GM18867 (cell line): Measurements from ENCODE around the gene CCT6A.
"Not testable (repeated sequence)": the region's sequence is repeated elsewhere in the genome, so short reads cannot be mapped to it uniquely, and the experiment has no call there.

ENCODE experiments used
- ATAC-seq: cut with Tn5 transposase; IDR thresholded peaks from one replicate; pipeline ENCODE4 v1.9.1; 2021; ENCODE audit warnings: mild to moderate bottlenecking, moderate library complexity; ENCODE audit not compliant: unreplicated experiment

Gene CCT6A, protein sequence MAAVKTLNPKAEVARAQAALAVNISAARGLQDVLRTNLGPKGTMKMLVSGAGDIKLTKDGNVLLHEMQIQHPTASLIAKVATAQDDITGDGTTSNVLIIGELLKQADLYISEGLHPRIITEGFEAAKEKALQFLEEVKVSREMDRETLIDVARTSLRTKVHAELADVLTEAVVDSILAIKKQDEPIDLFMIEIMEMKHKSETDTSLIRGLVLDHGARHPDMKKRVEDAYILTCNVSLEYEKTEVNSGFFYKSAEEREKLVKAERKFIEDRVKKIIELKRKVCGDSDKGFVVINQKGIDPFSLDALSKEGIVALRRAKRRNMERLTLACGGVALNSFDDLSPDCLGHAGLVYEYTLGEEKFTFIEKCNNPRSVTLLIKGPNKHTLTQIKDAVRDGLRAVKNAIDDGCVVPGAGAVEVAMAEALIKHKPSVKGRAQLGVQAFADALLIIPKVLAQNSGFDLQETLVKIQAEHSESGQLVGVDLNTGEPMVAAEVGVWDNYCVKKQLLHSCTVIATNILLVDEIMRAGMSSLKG

DNA sequence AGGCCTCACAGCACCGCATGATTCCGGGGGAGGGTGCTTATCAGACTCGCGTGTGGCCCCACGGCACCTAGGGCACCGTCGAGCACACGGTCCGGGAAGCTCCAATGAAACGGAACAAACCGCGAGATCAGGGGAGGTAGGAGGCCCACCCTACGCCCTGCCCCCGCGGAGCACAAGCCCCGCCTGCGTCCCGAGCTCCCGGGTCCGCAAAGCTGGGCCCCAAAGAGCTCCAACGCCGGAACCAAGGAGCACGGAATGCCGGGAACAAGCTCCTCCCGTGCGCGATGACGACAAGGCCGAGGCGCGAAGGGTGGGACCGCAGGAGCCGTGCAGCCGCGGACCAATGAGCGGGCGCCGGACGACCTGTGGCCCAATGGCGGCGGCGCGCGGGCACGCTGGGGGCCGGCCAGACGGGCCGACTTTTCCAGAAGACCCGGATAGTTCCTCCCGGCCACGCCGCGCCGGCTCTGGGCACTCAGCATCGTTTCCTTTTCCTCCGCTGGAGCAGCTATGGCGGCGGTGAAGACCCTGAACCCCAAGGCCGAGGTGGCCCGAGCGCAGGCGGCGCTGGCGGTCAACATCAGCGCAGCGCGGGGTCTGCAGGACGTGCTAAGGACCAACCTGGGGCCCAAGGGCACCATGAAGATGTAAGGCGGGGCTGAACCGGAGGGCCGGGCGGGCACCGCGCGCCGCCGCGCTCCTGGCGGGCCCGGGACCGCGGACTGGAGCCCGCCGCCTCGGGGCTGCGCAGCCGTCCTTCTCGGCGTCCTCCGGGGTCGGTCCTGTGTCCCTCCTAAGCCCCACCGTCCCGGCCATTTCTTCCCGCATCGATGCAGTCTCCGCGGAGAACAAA is at the start of gene CCT6A, which contains the start of gene PSPH:
CCT6A (plus strand) TSS at position 427 of the 853 bp plus-strand sequence; CDS start at position 511, 84 bp downstream.
PSPH (minus strand) TSS at position 106 of the 853 bp plus-strand sequence. CDS start 30,232 bp downstream, outside the sequence.
- ATAC-seq: peak; percentile 96

DNA sequence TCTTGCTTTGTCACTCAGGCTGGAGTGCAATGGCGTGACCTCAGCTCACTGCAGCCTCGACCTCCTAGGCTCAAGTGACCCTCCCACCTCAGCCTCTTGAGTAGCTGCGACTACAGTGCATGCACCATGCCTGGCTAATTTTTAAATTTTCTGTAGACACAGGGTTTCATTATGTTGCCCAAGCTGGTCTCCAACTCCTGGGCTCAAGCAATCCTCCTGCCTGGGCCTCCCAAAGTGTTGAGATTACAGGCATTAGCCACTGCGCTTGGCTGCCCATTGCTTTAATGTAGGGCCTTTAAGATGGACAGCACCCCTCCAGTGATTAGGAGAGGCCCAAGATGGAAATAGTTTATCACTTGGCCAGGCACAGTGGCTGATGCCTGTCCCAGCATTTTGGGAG is 47.8 kb upstream of the CCT6A start:
- ATAC-seq: no peak

DNA sequence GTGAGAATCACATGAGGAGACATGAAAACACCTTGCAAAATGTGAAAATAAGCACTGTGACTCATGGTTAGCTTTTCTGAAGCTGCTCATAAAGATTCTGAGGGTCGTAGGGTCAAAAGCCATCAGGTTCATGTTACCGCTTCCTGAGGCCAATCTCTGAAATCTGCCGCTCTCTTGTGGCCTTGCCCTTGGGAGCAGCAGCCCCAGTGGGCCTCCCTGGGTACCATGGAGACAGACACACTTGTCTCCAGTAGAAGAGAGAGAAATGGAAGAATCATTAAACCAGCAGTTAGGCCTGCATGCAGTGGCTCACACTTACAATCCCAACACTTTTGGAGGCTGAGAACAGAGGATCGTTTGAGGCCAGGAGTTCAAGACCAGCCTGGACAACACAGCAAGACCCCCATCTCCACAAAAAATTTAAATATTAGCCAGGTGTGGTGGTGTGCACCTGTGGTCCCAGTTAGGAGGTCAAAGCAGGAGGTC is 44.4 kb upstream of the CCT6A start:
- no peak for ATAC-seq

DNA sequence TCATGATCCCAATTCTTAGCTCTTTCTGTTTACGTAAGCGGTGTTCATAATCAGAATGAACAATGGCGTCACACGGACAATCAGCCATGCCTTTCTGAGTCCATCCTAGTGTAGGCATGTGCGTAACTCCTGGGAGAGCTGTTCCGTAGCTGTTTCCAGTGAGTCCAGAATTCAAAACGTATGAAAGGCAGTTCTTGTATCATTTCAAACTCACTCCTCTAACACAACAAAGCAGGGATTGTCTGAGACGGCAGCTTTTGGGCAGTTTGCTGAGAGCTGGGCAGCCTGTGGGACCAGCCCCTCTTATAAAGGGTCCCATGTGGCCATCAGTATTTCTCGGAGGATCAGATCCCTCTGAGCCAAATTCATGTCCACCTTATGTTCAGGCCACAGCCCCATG is 43.7 kb upstream of the CCT6A start:
- no peak for ATAC-seq

DNA sequence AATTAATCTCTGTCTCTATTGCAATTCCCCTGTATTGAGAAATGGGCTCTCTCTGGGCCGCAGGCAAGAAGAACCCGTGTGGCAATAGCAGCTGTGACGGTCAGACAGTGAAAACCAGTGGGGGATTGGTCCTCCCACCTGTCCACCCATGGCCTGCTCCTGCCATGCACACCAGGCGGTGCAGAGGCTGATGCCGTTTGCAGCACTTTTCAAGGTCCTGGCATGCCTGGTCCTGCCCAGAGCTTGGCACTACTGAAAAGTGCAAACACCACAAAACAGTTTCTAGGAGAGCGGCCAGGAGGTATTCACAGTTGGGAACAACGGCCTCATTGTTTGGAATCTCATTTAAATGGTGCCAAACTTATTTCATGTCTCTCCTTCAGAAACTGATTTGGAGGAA is 41.9 kb upstream of the CCT6A start:
- ATAC-seq: no peak

DNA sequence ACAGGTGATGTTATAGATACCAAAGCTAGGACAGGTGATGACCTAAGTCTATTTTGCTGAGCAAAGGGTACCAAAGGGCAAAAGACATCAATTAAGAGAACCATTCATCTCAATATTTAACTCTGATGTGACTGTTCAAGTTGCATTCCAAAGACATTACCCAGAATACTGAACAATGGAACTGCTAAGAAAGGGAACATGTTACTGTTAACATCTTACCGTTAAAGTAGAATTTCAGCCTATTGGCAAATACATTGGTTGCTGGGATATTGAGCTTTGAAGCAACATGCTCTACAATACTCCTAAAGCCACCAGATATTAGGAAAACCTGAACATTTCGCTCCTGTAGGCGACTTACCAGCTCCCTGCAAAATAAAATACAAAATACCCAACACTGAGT is 34.5 kb upstream of the CCT6A start:
- ATAC-seq: not testable (repeated sequence)

DNA sequence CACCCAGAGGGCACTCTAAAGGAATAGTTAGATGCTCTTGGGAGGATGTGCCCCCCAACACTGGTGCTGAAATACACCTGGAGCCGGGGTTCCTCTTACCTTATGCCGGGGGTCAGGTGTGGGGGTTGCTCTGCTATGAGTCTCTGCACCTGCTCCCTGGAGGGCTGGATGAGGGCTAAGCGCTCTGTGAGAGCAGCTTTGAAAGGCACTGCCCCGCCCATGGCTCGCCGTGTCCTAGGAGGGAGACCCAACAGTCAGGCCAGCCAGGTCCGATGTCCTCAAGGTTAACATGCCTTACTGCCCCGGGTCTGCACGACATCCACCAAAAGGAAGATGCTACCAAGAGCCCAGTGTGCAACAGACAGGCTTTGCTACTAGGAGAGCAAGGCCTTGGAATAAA is 32.1 kb upstream of the CCT6A start:
- no peak for ATAC-seq

DNA sequence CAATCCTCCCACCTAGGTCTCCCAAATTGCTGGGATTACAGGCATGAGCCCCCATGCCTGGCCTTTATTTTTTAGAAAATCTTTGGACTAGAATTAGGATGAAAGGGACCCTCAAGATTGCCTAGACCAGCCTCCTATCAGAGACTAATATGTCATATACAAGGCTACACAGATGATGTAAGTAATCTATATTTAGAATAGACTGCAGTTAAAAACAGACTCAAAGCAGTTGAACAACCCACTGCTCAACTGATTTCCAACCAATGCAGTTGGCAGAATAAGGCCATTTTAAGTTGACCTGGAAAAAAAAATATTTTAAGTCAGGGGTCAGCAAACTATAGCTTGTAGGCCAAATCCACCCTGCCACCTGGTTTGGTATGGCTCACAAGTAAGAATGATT is 28.1 kb upstream of the CCT6A start:
- no peak for ATAC-seq

DNA sequence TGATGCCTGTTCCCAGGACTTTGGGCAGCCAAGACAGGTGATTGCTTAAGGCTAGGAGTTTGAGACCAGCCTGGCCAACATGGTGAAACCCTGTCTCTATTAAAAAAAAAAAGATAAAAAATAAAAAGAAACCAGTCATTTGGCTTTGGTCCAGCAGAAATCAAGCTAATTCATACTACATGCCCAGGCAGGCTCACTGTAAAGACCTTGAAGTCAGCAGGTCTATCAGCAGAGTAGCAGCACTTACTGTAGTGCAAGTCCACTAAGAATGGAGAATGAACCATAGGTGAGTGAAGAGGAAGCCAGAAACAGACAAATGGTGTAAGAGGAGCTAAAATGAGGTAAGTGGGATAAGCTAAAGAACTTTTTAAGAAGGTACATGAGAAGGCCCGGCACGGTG is 25.0 kb upstream of the CCT6A start:
- no peak for ATAC-seq

DNA sequence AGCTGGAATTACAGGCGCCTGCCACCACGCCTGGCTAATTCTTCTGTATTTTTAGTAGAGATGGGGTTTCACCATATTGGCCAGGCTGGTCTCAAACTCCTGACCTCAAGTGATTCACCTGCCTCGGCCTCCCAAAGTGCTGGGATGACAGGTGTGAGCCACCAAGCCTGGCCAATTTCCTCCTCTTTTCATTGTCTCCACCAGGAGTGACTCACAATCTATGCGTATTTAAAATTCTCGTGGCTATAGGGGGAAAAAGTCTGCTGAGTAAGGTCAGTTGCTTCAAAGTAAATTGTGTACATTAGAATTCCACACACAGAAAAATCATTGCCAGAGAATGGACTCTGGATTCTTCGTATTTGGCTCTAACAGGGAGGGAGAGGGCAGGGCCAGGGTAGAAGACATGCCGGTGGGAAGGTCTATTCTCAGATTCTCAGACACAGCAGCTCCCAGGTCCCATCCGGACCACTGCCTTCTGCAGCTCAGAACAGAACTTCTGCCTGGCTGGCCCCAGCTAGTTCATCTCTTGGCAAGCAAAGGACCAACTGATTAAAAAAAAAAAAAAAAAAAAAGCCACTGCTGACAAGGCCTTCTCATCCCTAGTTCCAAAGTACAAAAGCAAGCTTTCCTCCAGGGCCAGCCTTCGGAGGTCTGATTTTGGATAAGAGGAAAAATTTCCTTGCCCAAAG is 22.5 kb upstream of the CCT6A start:
- ATAC-seq: no peak

DNA sequence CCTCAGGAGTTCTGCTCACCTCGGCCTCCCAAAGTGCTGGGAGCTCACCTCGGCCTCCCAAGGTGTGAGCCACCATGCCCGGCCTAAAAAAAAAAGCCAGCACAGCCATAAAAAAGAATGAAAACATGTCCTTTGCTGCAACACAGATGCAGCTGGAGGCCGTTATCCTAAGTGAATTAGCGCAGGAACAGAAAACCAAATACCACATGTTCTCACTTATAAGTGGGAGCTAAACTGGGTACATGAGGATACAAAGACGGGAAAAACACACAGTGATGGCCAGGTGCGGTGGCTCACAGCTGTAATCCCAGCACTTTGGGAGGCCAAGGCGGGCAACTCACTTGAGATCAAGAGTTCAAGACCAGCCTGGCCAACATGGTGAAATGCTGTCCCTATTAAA is 21.2 kb upstream of the CCT6A start:
- no peak for ATAC-seq

DNA sequence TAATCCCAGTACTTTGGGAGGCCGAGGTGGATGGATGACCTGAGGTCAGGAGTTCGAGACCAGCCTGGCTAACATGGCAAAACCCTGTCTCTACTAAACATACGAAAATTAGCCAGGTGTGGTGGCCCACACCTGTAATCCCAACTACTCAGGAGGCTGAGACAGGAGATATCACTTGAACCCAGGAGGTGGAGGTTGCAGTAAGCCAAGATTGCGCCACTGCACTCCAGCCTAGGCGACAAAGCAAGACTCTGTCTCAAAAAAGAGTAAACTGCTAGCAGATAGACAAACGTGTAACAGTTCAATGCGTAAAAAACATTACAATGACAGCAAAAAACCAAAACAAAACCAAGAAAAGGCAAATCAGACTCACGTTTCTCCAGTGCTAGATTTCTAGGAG is 20.0 kb upstream of the CCT6A start:
- ATAC-seq: not testable (repeated sequence)

DNA sequence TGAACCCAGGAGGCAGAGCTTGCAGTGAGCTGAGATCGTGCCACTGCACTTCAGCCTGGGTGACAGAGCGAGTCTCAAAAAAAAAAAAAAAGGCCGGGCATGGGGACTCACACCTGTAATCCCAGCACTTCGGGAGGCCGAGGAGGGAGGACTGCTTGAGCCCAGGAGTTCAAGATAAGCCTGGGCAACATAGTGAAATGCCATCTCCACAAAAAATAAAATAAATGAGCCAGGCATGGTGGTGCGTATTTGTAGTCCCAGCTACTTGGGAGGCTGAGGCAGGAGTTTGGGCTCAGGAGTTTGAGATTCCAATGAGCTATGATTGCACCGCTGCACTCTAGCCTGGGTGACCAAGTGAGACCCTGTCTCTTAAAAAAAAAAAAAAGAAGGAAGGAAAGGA is 19.0 kb upstream of the CCT6A start:
- ATAC-seq: not testable (repeated sequence)

DNA sequence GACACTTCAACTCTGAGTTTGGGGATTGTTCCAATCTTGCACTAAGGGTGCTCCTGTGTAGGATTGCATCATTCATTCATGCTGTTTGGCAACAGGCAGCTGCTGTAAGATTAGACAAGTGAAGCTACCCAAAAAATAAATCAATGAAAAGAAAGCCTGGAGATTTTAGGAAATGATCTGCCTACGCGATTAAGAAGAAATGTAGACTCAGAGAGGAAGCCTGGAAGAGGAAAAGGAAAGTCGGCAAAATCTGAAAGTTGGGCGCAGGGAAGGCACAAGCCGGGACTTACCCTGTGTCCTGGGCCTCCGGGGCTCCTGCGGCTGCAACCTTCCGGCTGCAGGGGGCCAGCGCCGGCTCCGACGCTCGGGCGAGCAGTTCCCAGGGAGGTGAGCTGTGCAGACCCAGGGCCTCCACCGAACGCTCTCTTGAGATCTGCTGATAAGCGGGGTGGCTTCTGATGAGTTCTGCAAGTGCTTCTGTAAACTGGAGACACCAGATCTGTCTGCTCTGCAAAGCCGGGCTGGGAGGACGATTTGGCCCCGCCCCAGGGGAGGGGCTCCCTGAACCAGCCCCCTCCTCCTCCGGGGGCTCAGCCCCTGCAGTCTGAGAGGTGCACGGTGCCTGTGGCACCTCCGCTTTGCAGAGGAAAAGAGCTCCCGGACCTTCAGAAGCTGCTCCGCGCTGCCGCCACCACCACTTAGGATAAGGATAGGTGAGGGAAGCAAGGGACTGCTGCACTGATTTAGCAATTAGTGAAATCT is 17.7 kb upstream of the CCT6A start:
- peak; percentile 97 for ATAC-seq

DNA sequence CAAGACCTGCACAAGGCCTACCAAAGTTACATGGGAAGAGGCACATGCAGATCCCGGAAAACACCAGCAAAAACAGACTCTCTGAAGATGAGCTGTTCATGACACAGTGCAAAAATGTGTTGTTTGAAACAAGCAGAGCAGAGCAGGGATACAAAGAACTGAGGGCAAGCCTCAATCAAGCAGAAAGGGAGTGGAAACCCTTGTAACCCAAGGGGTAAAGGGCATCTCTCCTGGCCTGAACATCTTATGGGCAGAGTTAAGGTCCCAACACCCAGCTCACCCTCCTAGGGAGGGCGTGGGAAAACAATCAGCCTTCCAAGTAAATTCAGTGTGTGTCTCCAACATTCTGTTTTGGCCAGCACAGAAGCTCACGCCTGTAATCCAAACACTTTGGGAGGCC is 10.8 kb upstream of the CCT6A start:
- no peak for ATAC-seq

DNA sequence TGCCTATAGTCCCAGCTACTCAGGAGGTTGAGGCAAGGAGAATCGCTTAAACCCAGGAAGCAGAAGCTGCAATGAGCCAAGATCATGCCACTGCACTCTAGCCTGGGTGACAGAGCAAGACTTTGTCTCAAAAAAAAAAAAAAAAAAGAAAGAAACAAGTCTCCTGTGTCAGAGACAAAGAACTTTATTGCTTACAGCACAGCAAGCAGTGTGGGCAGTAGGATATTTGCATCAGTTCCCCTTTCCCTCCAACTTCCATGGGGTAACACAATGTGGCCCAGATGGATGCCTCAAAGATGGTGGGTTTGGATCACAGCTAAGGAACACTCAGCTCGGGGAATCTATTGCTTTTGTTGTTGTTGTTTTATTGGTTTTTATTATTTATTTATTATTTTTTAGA is 5.8 kb upstream of the CCT6A start:
- ATAC-seq: not testable (repeated sequence)

DNA sequence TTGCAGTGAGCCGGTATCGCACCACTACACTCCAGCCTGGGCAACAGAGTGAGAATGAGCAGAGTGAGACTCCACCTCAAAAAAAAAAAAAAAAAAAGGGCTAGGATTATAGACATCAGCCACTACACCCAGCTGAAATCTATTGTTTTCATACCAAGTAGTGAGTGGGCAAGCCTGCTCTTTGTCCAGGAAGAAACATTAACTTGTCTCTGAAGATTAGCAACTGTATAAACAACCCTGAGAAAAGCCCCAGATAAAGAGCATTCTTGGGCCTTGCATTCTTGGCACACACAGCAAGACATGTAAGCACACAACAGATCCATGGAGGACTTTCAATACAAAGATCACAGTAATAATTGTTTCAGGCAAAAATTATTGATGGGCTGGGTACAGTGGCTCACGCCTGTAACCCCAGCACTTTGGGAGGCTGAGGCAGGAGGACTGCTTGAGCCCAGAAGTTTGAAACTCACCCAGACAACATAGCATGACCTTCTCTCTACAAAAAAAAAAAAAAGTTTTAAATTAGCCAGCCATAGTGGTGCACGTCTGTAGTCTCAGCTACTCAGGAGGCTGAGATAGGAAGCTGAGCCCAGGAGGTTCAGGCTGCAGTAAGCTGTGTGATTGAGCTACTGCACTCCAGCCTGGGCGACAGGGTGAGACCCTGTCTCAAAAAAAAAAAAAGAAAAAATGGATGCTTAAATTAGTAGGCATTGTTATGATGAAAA is 4.7 kb upstream of the CCT6A start:
- ATAC-seq: no peak

DNA sequence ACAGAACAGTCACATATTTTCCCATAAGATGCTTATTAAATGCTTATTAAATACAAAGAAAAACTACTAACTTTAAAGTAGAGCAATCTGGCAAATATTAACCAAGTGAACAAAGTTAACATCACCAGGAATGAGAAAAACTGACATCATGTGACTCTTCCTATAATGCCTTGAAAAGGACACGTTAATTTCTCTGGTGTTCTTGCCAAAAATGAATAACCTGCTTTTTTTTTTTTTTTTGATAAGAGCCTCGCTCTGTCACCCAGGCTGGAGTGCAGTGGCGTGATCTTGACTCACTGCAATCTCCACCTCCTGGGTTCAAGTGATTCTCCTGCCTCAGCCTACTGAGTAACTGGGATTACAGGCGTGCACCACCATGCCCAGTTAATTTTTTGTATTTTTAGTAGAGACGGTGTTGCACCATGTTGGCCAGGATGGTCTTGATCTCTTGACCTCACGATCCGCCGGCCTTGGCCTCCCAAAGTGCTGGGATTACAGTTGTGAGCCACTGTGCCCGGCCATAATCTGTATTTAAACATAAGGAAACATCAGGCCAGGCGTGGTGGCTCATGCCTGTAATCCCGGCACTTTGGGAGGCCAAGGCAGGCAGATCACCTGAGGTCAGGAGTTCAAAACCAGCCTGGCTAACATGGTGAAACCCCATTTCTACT is 4.0 kb upstream of the CCT6A start:
- ATAC-seq: not testable (repeated sequence)

DNA sequence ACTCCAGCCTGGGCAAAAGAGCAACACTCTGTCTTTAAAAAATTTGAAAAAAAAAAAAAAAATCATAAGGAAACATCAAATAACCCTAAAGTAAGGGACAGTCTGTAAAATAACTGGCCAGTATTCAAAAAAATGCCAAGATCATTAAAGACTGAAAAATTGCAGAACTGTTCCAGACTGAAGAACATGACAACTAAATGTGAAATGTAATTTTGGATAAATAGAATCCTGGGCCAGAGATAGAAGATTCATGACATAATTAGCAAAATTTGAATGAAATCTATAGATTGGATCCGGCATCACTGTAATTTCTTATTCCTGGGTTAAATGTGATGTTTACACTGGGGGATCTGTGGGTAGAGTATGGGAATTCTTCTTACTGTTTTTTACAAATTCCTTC is 3.3 kb upstream of the CCT6A start:
- ATAC-seq: no peak
